ENCODE data around the gene LCE1C. TPM values are rescaled to one million over a fixed set of nuclear protein-coding genes. Genes with fewer than 3 reads are reported as not detected.

Gene LCE1C
- polyA plus RNA-seq, 1 donor from 2014 or later = not detected

- Histone ChIP-seq H3K36me3 (ENCODE audit: insufficient read depth, low read length) (no peaks in the 10 kb centered on the region), H3F3A (ENCODE audit: insufficient read depth, low read length, poor library complexity, severe bottlenecking) (no peaks in the 10 kb centered on the region), H3K9me2 (ENCODE audit: insufficient read depth, low read length) (no peaks in the 10 kb centered on the region), H3K79me2 (replicated peaks; ENCODE audit: insufficient read depth, low read length) (no peaks in the 10 kb centered on the region), H4K20me1 (ENCODE audit: insufficient read depth) (no peaks in the 10 kb centered on the region), H3K27me3 (ENCODE audit: insufficient read depth, low read depth, low read length) (no peaks in the 10 kb centered on the region), H3K9me3 (ENCODE audit: low read length) (peaks cover 6% of the 10 kb centered on the region), H3K27ac (ENCODE audit: low read length) (no peak overlapping the region), H3K4me2 (ENCODE audit: low read length) (no peak overlapping the region), H2AFZ (ENCODE audit: low read depth, low read length) (no peak overlapping the region), H3K9ac (ENCODE audit: low read length) (no peak overlapping the region), H3K4me3 (ENCODE audit: low read length) (no peak overlapping the region)
- TF ChIP-seq SMC3 (conservative IDR thresholded peaks at IDR 0.05; ENCODE audit: poor library complexity) = no peak
- TF ChIP-seq MXI1 (conservative IDR thresholded peaks at IDR 0.05; ENCODE audit: poor library complexity, severe bottlenecking) = no peak
- no peak for TF ChIP-seq RAD21 (conservative IDR thresholded peaks at IDR 0.05)
- no peak for TF ChIP-seq CTCF (IDR thresholded peaks at IDR 0.05; ENCODE audit: poor library complexity, severe bottlenecking)
Measured at GRCh38 chr1:152760551-152761190, 45.8 kb downstream of the LCE1C start.

- Histone ChIP-seq H3K4me2 (ENCODE audit: low read length) (no peak overlapping the region), H4K20me1 (ENCODE audit: insufficient read depth) (no peaks in the 10 kb centered on the region), H3K9me3 (ENCODE audit: low read length) (peaks cover 3% of the 10 kb centered on the region), H2AFZ (ENCODE audit: low read depth, low read length) (no peak overlapping the region), H3K27me3 (ENCODE audit: insufficient read depth, low read depth, low read length) (no peaks in the 10 kb centered on the region), H3K4me3 (ENCODE audit: low read length) (no peak overlapping the region), H3K27ac (ENCODE audit: low read length) (no peak overlapping the region), H3K9ac (ENCODE audit: low read length) (no peak overlapping the region), H3K36me3 (ENCODE audit: insufficient read depth, low read length) (no peaks in the 10 kb centered on the region), H3K79me2 (replicated peaks; ENCODE audit: insufficient read depth, low read length) (no peaks in the 10 kb centered on the region), H3K9me2 (ENCODE audit: insufficient read depth, low read length) (no peaks in the 10 kb centered on the region), H3F3A (ENCODE audit: insufficient read depth, low read length, poor library complexity, severe bottlenecking) (no peaks in the 10 kb centered on the region)
- TF ChIP-seq EZH2 (IDR thresholded peaks at IDR 0.05; ENCODE audit: borderline replicate concordance, insufficient read depth, low read length, poor library complexity, severe bottlenecking) (no peak), SMC3 (conservative IDR thresholded peaks at IDR 0.05; ENCODE audit: poor library complexity) (no peak), MXI1 (conservative IDR thresholded peaks at IDR 0.05; ENCODE audit: poor library complexity, severe bottlenecking) (no peak), POLR2AphosphoS5 (IDR thresholded peaks at IDR 0.05) (no peak), TAF1 (IDR thresholded peaks at IDR 0.05; ENCODE audit: low read depth) (no peak), CTCF (IDR thresholded peaks at IDR 0.05; ENCODE audit: poor library complexity, severe bottlenecking) (no peak)
Measured at GRCh38 chr1:152759453-152760173, 46.8 kb downstream of the LCE1C start.

GRCh38 chr1:152758636-152759035 is 47.8 kb downstream of the LCE1C start:
- no peak overlapping the region for H3K27ac ChIP-seq (ENCODE audit: low read length)
- H3K36me3 ChIP-seq (ENCODE audit: insufficient read depth, low read length) = no peaks in the 10 kb centered on the region
- H2AFZ ChIP-seq (ENCODE audit: low read depth, low read length) = no peak overlapping the region
- no peaks in the 10 kb centered on the region for H3K27me3 ChIP-seq (ENCODE audit: insufficient read depth, low read depth, low read length)
- TF ChIP-seq TAF1 (IDR thresholded peaks at IDR 0.05; ENCODE audit: low read depth) = no peak
- no peak for TF ChIP-seq MXI1 (conservative IDR thresholded peaks at IDR 0.05; ENCODE audit: poor library complexity, severe bottlenecking)
- no peak for TF ChIP-seq REST (IDR thresholded peaks at IDR 0.05; ENCODE audit: borderline replicate concordance)
- no peak for TF ChIP-seq SMC3 (conservative IDR thresholded peaks at IDR 0.05; ENCODE audit: poor library complexity)
- no peak for TF ChIP-seq CTCF (IDR thresholded peaks at IDR 0.05; ENCODE audit: poor library complexity, severe bottlenecking)
- no peak for TF ChIP-seq EZH2 (IDR thresholded peaks at IDR 0.05; ENCODE audit: borderline replicate concordance, insufficient read depth, low read length, poor library complexity, severe bottlenecking)
- TF ChIP-seq POLR2AphosphoS5 (IDR thresholded peaks at IDR 0.05) = no peak
- TF ChIP-seq EP300 (conservative IDR thresholded peaks at IDR 0.05; ENCODE audit: poor library complexity, severe bottlenecking) = no peak
- no peak for TF ChIP-seq RAD21 (conservative IDR thresholded peaks at IDR 0.05)
- H3K9me2 ChIP-seq (ENCODE audit: insufficient read depth, low read length) = no peaks in the 10 kb centered on the region
- H3K4me2 ChIP-seq (ENCODE audit: low read length) = no peak overlapping the region
- no peaks in the 10 kb centered on the region for H3F3A ChIP-seq (ENCODE audit: insufficient read depth, low read length, poor library complexity, severe bottlenecking)
- no peaks in the 10 kb centered on the region for H4K20me1 ChIP-seq (ENCODE audit: insufficient read depth)
- H3K9me3 ChIP-seq (ENCODE audit: low read length) = peaks cover 3% of the 10 kb centered on the region
- no peak overlapping the region for H3K4me3 ChIP-seq (ENCODE audit: low read length)
- H3K9ac ChIP-seq (ENCODE audit: low read length) = no peak overlapping the region
- no peaks in the 10 kb centered on the region for H3K79me2 ChIP-seq (replicated peaks; ENCODE audit: insufficient read depth, low read length)
